Neural cell (in vitro differentiated cells): Measurements from ENCODE around the gene ZSCAN1. TPM values are rescaled to one million over a fixed set of nuclear protein-coding genes. Genes with fewer than 3 reads are reported as not detected.

Experiments
- H2AFZ ChIP-seq: fragments of 200-600, 300-800 bp; sonication (generic), shearing (Covaris generic); 2 replicates; pipeline ENCODE4 v1.6.0; 2014; ENCODE audit warnings: low read depth, mild to moderate bottlenecking, antibody characterized with exemption, low read length, moderate library complexity
- H3F3A ChIP-seq: fragments of 200-600 bp; shearing (Covaris generic); 2 replicates; pipeline ENCODE4 v1.6.1; 2016; ENCODE audit warnings: mild to moderate bottlenecking, moderate library complexity, mixed read lengths, antibody characterized with exemption, low read length; ENCODE audit not compliant: insufficient read depth, poor library complexity, severe bottlenecking
- H3K27ac ChIP-seq: fragments of 200-600, 300-800 bp; sonication (generic), shearing (Covaris generic); 2 replicates; pipeline ENCODE4 v1.5.1; 2014; ENCODE audit warnings: mild to moderate bottlenecking, low read length, moderate library complexity
- H3K27me3 ChIP-seq: fragments of 300-800, 200-600 bp; sonication (generic), shearing (Covaris generic); 2 replicates; pipeline ENCODE4 v1.6.0; 2014; ENCODE audit warnings: mild to moderate bottlenecking, low read depth, low read length, moderate library complexity; ENCODE audit not compliant: insufficient read depth
- H3K36me3 ChIP-seq: fragments of 300-800, 200-600 bp; sonication (generic), shearing (Covaris generic); 2 replicates; pipeline ENCODE4 v1.5.1; 2014; ENCODE audit warnings: mild to moderate bottlenecking, antibody characterized with exemption, low read length, moderate library complexity; ENCODE audit not compliant: insufficient read depth
- H3K4me2 ChIP-seq: fragments of 300-800, 200-600 bp; sonication (generic), shearing (Covaris generic); 2 replicates; pipeline ENCODE4 v1.6.0; 2014; ENCODE audit warnings: mild to moderate bottlenecking, low read length
- H3K4me3 ChIP-seq: fragments of 300-800, 200-600 bp; sonication (generic), shearing (Covaris generic); 2 replicates; pipeline ENCODE4 v1.5.1; 2014; ENCODE audit warnings: mild to moderate bottlenecking, low read length, moderate library complexity
- H3K79me2 ChIP-seq: fragments of 200-600 bp; shearing (Covaris generic); replicated peaks from 2 replicates; pipeline ENCODE4 v1.6.0; 2014; ENCODE audit warnings: mild to moderate bottlenecking, low read length, moderate library complexity; ENCODE audit not compliant: insufficient read depth
- H3K9ac ChIP-seq: fragments of 300-800, 200-600 bp; sonication (generic), shearing (Covaris generic); 2 replicates; pipeline ENCODE4 v1.6.1; 2016; ENCODE audit warnings: mild to moderate bottlenecking, low read length, mixed read lengths
- H3K9me2 ChIP-seq: fragments of 200-600 bp; shearing (Covaris generic); 2 replicates; pipeline ENCODE4 v1.6.1; 2016; ENCODE audit warnings: mild to moderate bottlenecking, low read length, mixed read lengths; ENCODE audit not compliant: insufficient read depth
- H3K9me3 ChIP-seq: fragments of 200-600, 300-800 bp; sonication (generic), shearing (Covaris generic); 2 replicates; pipeline ENCODE4 v1.6.1; 2016; ENCODE audit warnings: mild to moderate bottlenecking, mixed run types, low read length, moderate library complexity, mixed read lengths
- H4K20me1 ChIP-seq: fragments of 200-600 bp; shearing (Covaris generic); 2 replicates; pipeline ENCODE4 v1.6.1; 2016; ENCODE audit warnings: mild to moderate bottlenecking, mixed run types; ENCODE audit not compliant: insufficient read depth
- EP300 ChIP-seq: fragments of 450-650 bp; conservative IDR thresholded peaks from 2 replicates; pipeline ENCODE4 v1.6.1; 2014; ENCODE audit warnings: antibody characterized with exemption, mild to moderate bottlenecking, moderate library complexity; ENCODE audit not compliant: poor library complexity, severe bottlenecking
- EZH2 ChIP-seq: fragments of 200-600, 300-800 bp; shearing (Covaris generic), sonication (generic); IDR thresholded peaks from 2 replicates; pipeline ENCODE4 v1.6.1; 2014; ENCODE audit warnings: antibody characterized with exemption, low read length, borderline replicate concordance, mild to moderate bottlenecking; ENCODE audit not compliant: insufficient read depth, poor library complexity, severe bottlenecking
- MXI1 ChIP-seq: fragments of 450-650 bp; conservative IDR thresholded peaks from 2 replicates; pipeline ENCODE4 v1.6.1; 2014; ENCODE audit warnings: antibody characterized with exemption, mild to moderate bottlenecking; ENCODE audit not compliant: poor library complexity, severe bottlenecking
- POLR2AphosphoS5 ChIP-seq: IDR thresholded peaks from 2 replicates; pipeline ENCODE4 v1.6.1; 2012
- RAD21 ChIP-seq: fragments of 450-650 bp; conservative IDR thresholded peaks from 2 replicates; pipeline ENCODE4 v1.6.1; 2014; ENCODE audit warnings: antibody characterized with exemption, mild to moderate bottlenecking, moderate library complexity
- REST ChIP-seq: IDR thresholded peaks from 2 replicates; pipeline ENCODE4 v1.6.1; 2012; ENCODE audit warnings: borderline replicate concordance
- SMC3 ChIP-seq: fragments of 450-650 bp; conservative IDR thresholded peaks from 2 replicates; pipeline ENCODE4 v1.6.1; 2014; ENCODE audit warnings: antibody characterized with exemption, mild to moderate bottlenecking, moderate library complexity; ENCODE audit not compliant: poor library complexity
- TAF1 ChIP-seq: IDR thresholded peaks from 2 replicates; pipeline ENCODE4 v1.6.1; 2012; ENCODE audit warnings: low read depth
- polyA plus RNA-seq: library from polyadenylated mRNA; depleted of rRNA; stranded (reverse); fragments of >200 nt; gene quantifications from 2 replicates; pipeline ENCODE4 v1.2.3, GENCODE V29; 2014
- TF ChIP-seq, protein P1 (sequence below): fragments of 450-650 bp; IDR thresholded peaks from 2 replicates; pipeline ENCODE4 v1.5.1; 2014; ENCODE audit warnings: antibody characterized with exemption, mild to moderate bottlenecking, moderate library complexity; ENCODE audit not compliant: poor library complexity, severe bottlenecking

Gene ZSCAN1
- polyA plus RNA-seq, 1 donor from 2014 or later = 6.3 TPM

- Histone ChIP-seq H3K9me2 (no peaks in the 10 kb centered on the region), H4K20me1 (no peaks in the 10 kb centered on the region), H3F3A (no peaks in the 10 kb centered on the region), H3K79me2 (no peaks in the 10 kb centered on the region), H3K27me3 (no peaks in the 10 kb centered on the region), H3K27ac (no peak overlapping the region), H3K36me3 (no peaks in the 10 kb centered on the region), H3K9ac (no peak overlapping the region), H3K9me3 (peaks cover 8% of the 10 kb centered on the region), H2AFZ (no peak overlapping the region), H3K4me2 (no peak overlapping the region), H3K4me3 (no peak overlapping the region)
- TF ChIP-seq TAF1 = no peak
- no peak for TF ChIP-seq RAD21
- TF ChIP-seq, protein P1, sequence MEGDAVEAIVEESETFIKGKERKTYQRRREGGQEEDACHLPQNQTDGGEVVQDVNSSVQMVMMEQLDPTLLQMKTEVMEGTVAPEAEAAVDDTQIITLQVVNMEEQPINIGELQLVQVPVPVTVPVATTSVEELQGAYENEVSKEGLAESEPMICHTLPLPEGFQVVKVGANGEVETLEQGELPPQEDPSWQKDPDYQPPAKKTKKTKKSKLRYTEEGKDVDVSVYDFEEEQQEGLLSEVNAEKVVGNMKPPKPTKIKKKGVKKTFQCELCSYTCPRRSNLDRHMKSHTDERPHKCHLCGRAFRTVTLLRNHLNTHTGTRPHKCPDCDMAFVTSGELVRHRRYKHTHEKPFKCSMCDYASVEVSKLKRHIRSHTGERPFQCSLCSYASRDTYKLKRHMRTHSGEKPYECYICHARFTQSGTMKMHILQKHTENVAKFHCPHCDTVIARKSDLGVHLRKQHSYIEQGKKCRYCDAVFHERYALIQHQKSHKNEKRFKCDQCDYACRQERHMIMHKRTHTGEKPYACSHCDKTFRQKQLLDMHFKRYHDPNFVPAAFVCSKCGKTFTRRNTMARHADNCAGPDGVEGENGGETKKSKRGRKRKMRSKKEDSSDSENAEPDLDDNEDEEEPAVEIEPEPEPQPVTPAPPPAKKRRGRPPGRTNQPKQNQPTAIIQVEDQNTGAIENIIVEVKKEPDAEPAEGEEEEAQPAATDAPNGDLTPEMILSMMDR = no peak
- TF ChIP-seq EP300 = no peak
- no peak for TF ChIP-seq MXI1
- TF ChIP-seq EZH2 = no peak
Observed at GRCh38 chr19:58052256-58052655, 18.4 kb downstream of the ZSCAN1 start.

DNA sequence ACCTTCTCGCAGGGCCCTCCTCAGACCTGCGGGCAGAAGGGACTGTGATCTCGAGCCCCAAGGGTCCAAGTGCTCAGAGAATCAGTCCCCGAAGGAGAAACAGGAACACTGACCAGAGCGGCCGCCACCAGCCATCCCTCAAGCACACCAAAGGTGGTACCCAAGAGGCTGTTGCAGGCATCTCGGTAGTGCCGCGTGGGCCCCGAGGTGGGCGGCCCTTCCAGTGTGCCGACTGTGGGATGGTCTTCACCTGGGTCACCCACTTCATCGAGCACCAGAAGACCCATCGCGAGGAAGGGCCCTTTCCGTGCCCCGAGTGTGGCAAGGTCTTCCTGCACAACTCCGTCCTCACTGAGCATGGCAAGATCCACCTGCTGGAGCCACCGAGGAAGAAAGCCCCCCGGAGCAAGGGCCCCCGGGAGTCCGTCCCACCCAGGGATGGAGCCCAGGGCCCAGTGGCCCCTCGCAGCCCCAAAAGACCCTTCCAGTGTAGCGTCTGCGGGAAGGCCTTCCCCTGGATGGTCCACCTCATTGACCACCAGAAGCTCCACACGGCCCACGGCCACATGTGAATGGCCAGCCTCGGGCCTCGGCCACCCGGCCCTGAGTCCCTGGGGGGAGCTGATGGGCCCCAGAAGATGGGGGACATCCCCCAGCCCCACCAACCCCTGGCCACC, 19.8 kb downstream of the ZSCAN1 start:
- no peaks in the 10 kb centered on the region for H3K36me3 ChIP-seq
- no peaks in the 10 kb centered on the region for H3K27me3 ChIP-seq
- H3K9me2 ChIP-seq = no peaks in the 10 kb centered on the region
- no peak for TF ChIP-seq MXI1
- no peak for TF ChIP-seq TAF1
- TF ChIP-seq, protein P1 = no peak
- TF ChIP-seq EZH2 = no peak
- TF ChIP-seq SMC3 = no peak
- TF ChIP-seq EP300 = no peak
- no peak for TF ChIP-seq POLR2AphosphoS5
- TF ChIP-seq RAD21 = no peak
- TF ChIP-seq REST = no peak
- H3K9ac ChIP-seq = no peak overlapping the region
- H4K20me1 ChIP-seq = no peaks in the 10 kb centered on the region
- H3K4me2 ChIP-seq = no peak overlapping the region
- no peak overlapping the region for H3K27ac ChIP-seq
- no peaks in the 10 kb centered on the region for H3K79me2 ChIP-seq
- no peak overlapping the region for H3K4me3 ChIP-seq
- H3F3A ChIP-seq = no peaks in the 10 kb centered on the region
- H3K9me3 ChIP-seq = peaks cover 5% of the 10 kb centered on the region
- no peak overlapping the region for H2AFZ ChIP-seq
